ENCODE data around the gene TNFSF13. TPM values are rescaled to one million over a fixed set of nuclear protein-coding genes. Genes with fewer than 3 reads are reported as not detected.

TNFSF13 gene
- total RNA-seq, 2 experiments from 2014 or later = 1.1 to 1.7 TPM

GRCh38 chr17:7528842-7529241 lies 29.7 kb upstream of the TNFSF13 start:
- H3K4me1 Mint-ChIP-seq (ENCODE audit: low read depth) = no peaks in the 10 kb centered on the region

GRCh38 chr17:7530023-7530900 lies 28.3 kb upstream of the TNFSF13 start:
- Mint-ChIP-seq H3K27me3 (no peaks in the 10 kb centered on the region), H3K4me3 (no peak overlapping the region), H3K36me3 (ENCODE audit: low read depth) (peaks cover 4% of the 10 kb centered on the region), H3K27ac (no peak overlapping the region), H3K9me3 (peaks cover 3% of the 10 kb centered on the region), H3K4me1 (ENCODE audit: low read depth) (no peaks in the 10 kb centered on the region)
- Histone ChIP-seq H3K27me3 (ENCODE audit: control insufficient read depth in 1 of 2, insufficient read depth in 2 of 2, low read length in 2 of 2) (no peaks in the 10 kb centered on the region), H3K36me3 (ENCODE audit: insufficient read depth, low read length) (no peaks in the 10 kb centered on the region), H3K4me3 (ENCODE audit: low read length) (no peak overlapping the region), H3K27ac (ENCODE audit: low read depth in 1 of 2, low read length in 2 of 2) (no peak overlapping the region), H3K4me1 (ENCODE audit: insufficient read depth, low read length) (no peaks in the 10 kb centered on the region), H3K9me3 (ENCODE audit: control insufficient read depth in 1 of 2, insufficient read depth in 1 of 2, low read length in 2 of 2) (peaks cover 5 to 9% of the 10 kb centered on the region in 2 experiments)
- intact Hi-C loops (cut with DNase I, micrococcal nuclease) = no loop called here
- no peak for ATAC-seq (ENCODE audit: poor library complexity)
- ChIA-PET POLR2A (no interaction called here), CTCF (no interaction called here)
- TF ChIP-seq CTCF (IDR thresholded peaks at IDR 0.05) = no peak
- no peak for DNase-seq

More at GRCh38 chr17:7528842-7529241, 29.7 kb upstream of the TNFSF13 start:
- H3K9me3 ChIP-seq (ENCODE audit: control insufficient read depth in 1 of 2, insufficient read depth in 1 of 2, low read length in 2 of 2) = peaks cover 5 to 9% of the 10 kb centered on the region in 2 experiments
- TF ChIP-seq CTCF (IDR thresholded peaks at IDR 0.05) = no peak
- POLR2A ChIA-PET = no interaction called here
- ATAC-seq (ENCODE audit: poor library complexity) (no peak), DNase-seq (no peak)
- no peaks in the 10 kb centered on the region for H3K36me3 ChIP-seq (ENCODE audit: insufficient read depth, low read length)
- no peaks in the 10 kb centered on the region for H3K27me3 Mint-ChIP-seq
- H3K4me3 Mint-ChIP-seq = no peak overlapping the region
- no peak overlapping the region for H3K27ac ChIP-seq (ENCODE audit: low read depth in 1 of 2, low read length in 2 of 2)
- H3K27me3 ChIP-seq (ENCODE audit: control insufficient read depth in 1 of 2, insufficient read depth in 2 of 2, low read length in 2 of 2) = no peaks in the 10 kb centered on the region
- peaks cover 3% of the 10 kb centered on the region for H3K9me3 Mint-ChIP-seq
- H3K27ac Mint-ChIP-seq = no peak overlapping the region
- no peak overlapping the region for H3K4me3 ChIP-seq (ENCODE audit: low read length)
- intact Hi-C loops (cut with DNase I, micrococcal nuclease) = no loop called here
- no peaks in the 10 kb centered on the region for H3K4me1 ChIP-seq (ENCODE audit: insufficient read depth, low read length)
- CTCF ChIA-PET = no interaction called here
- H3K36me3 Mint-ChIP-seq (ENCODE audit: low read depth) = peaks cover 4% of the 10 kb centered on the region

- ChIA-PET CTCF (no interaction called here), POLR2A (no interaction called here)
Observed at GRCh38 chr17:7538050-7538449, 20.5 kb upstream of the TNFSF13 start.

More at GRCh38 chr17:7538050-7538449, 20.5 kb upstream of the TNFSF13 start:
- Histone ChIP-seq H3K27ac (ENCODE audit: low read depth in 1 of 2, low read length in 2 of 2) (no peak overlapping the region), H3K4me3 (ENCODE audit: low read length) (no peak overlapping the region), H3K4me1 (ENCODE audit: insufficient read depth, low read length) (no peaks in the 10 kb centered on the region), H3K27me3 (ENCODE audit: control insufficient read depth in 1 of 2, insufficient read depth in 2 of 2, low read length in 2 of 2) (no peaks in the 10 kb centered on the region), H3K9me3 (ENCODE audit: control insufficient read depth in 1 of 2, insufficient read depth in 1 of 2, low read length in 2 of 2) (peaks cover 4 to 13% of the 10 kb centered on the region in 2 experiments), H3K36me3 (ENCODE audit: insufficient read depth, low read length) (no peaks in the 10 kb centered on the region)
- Mint-ChIP-seq H3K36me3 (ENCODE audit: low read depth) (no peaks in the 10 kb centered on the region), H3K27me3 (no peaks in the 10 kb centered on the region), H3K27ac (no peak overlapping the region), H3K4me1 (ENCODE audit: low read depth) (no peaks in the 10 kb centered on the region), H3K9me3 (no peaks in the 10 kb centered on the region), H3K4me3 (no peak overlapping the region)
- no peak for ATAC-seq (ENCODE audit: poor library complexity)
- TF ChIP-seq CTCF (IDR thresholded peaks at IDR 0.05) = no peak
- DNase-seq = no peak
- intact Hi-C loops (cut with DNase I, micrococcal nuclease) = no loop called here

All from CD4-positive, alpha-beta T cell (primary cell).